ENCODE data around the gene SORL1.

The SORL1 gene

DNA sequence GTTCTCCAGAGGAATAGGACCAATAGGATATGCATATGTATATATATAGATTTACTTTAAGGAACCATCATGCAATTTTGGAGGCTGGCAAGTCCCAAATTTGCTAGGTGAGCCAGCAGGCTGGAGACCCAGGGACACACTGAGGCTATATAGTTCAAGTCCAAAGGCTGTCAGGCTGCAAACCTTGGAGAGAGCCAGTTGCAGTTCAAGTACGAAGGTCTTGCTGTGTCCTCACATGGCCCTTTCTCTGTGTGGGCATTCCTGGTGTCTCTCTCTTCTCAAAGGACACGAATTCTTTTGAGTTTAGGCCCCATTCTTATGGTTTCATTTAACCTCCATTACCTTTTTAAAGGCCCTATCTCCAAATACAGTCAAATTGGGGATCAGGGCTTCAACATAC is 135.1 kb downstream of the SORL1 start:
- TF ChIP-seq CEBPB (IDR thresholded peaks at IDR 0.05) (no peak), TCF12 (IDR thresholded peaks at IDR 0.05; ENCODE audit: low read depth) (no peak)
- TF ChIP-seq, protein P1, sequence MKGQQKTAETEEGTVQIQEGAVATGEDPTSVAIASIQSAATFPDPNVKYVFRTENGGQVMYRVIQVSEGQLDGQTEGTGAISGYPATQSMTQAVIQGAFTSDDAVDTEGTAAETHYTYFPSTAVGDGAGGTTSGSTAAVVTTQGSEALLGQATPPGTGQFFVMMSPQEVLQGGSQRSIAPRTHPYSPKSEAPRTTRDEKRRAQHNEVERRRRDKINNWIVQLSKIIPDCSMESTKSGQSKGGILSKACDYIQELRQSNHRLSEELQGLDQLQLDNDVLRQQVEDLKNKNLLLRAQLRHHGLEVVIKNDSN (IDR thresholded peaks at IDR 0.05): no peak

DNA sequence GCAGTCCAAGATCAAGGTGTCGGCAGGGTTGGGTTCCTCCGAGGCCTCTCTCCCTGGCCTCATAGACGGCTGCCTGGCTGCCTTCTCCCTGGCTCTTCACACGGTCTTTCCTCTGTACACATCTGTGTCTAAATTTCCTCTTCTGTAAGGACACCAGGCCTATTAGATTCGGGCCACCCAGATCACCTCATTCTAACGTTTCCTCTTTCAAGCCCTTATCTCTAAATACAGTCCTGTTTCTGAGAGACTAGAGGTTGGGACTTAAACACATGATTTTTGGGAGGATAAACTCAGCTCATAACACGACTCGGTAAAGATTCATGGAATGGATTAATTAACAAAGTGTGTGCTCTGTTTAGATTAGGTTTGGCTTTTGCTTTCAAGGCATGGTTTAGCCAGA is 136.6 kb downstream of the SORL1 start:
- TF ChIP-seq RAD21 (IDR thresholded peaks at IDR 0.05; ENCODE audit: low read depth) (no peak), TCF12 (IDR thresholded peaks at IDR 0.05; ENCODE audit: low read depth) (no peak), CREB1 (IDR thresholded peaks at IDR 0.05; ENCODE audit: low read depth) (no peak), FOXM1 (IDR thresholded peaks at IDR 0.05; ENCODE audit: borderline replicate concordance, low read depth) (no peak)
- TF ChIP-seq, protein P2, sequence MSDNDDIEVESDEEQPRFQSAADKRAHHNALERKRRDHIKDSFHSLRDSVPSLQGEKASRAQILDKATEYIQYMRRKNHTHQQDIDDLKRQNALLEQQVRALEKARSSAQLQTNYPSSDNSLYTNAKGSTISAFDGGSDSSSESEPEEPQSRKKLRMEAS (IDR thresholded peaks at IDR 0.05): no peak

- TF ChIP-seq ZBTB7A (IDR thresholded peaks at IDR 0.05; ENCODE audit: low read depth) (no peak), RAD21 (IDR thresholded peaks at IDR 0.05; ENCODE audit: low read depth) (no peak), TAF1 (IDR thresholded peaks at IDR 0.05; ENCODE audit: low read depth) (no peak), FOXM1 (IDR thresholded peaks at IDR 0.05; ENCODE audit: borderline replicate concordance, low read depth) (no peak), CEBPB (IDR thresholded peaks at IDR 0.05) (no peak), TEAD4 (IDR thresholded peaks at IDR 0.05) (no peak), CREB1 (IDR thresholded peaks at IDR 0.05; ENCODE audit: low read depth) (no peak), TCF12 (IDR thresholded peaks at IDR 0.05; ENCODE audit: low read depth) (no peak), EP300 (IDR thresholded peaks at IDR 0.05; ENCODE audit: borderline replicate concordance) (no peak), NFIC (IDR thresholded peaks at IDR 0.05) (no peak), EGR1 (IDR thresholded peaks at IDR 0.05) (no peak)
- TF ChIP-seq, protein P1 (IDR thresholded peaks at IDR 0.05): no peak
- TF ChIP-seq, protein P3, sequence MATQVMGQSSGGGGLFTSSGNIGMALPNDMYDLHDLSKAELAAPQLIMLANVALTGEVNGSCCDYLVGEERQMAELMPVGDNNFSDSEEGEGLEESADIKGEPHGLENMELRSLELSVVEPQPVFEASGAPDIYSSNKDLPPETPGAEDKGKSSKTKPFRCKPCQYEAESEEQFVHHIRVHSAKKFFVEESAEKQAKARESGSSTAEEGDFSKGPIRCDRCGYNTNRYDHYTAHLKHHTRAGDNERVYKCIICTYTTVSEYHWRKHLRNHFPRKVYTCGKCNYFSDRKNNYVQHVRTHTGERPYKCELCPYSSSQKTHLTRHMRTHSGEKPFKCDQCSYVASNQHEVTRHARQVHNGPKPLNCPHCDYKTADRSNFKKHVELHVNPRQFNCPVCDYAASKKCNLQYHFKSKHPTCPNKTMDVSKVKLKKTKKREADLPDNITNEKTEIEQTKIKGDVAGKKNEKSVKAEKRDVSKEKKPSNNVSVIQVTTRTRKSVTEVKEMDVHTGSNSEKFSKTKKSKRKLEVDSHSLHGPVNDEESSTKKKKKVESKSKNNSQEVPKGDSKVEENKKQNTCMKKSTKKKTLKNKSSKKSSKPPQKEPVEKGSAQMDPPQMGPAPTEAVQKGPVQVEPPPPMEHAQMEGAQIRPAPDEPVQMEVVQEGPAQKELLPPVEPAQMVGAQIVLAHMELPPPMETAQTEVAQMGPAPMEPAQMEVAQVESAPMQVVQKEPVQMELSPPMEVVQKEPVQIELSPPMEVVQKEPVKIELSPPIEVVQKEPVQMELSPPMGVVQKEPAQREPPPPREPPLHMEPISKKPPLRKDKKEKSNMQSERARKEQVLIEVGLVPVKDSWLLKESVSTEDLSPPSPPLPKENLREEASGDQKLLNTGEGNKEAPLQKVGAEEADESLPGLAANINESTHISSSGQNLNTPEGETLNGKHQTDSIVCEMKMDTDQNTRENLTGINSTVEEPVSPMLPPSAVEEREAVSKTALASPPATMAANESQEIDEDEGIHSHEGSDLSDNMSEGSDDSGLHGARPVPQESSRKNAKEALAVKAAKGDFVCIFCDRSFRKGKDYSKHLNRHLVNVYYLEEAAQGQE (IDR thresholded peaks at IDR 0.05; ENCODE audit: low read depth): no peak
- TF ChIP-seq, protein P2 (IDR thresholded peaks at IDR 0.05): no peak
Measured at GRCh38 chr11:121589946-121590537, 137.9 kb downstream of the SORL1 start.

DNA sequence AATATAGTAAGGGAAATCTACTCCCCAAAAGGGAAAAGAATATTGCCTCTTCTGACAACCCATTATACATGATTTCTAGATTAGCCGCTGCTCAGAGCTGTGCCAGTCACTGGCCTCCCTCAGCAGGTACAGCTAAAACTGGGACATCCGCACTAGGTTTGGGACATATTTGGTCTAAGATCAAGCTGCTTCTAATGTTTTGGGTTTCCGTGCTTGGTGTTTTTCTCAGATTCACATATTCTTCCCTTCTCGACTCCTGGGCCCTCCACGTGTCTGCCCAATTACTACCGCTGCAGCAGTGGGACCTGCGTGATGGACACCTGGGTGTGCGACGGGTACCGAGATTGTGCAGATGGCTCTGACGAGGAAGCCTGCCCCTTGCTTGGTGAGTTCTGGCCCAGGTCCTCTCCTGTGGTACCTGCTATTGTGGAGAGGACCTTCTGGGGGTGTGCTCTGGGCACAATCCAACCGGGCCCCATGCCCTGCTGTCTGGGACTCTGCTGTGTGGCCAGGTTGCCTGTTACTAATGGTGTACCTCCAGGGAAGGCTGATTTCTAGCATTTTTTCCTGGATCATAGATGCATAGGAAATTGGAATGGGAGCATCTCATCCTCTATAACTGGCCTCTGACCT is 138.8 kb downstream of the SORL1 start:
- TF ChIP-seq NFIC (IDR thresholded peaks at IDR 0.05) (no peak), RAD21 (IDR thresholded peaks at IDR 0.05; ENCODE audit: low read depth) (no peak), EP300 (IDR thresholded peaks at IDR 0.05; ENCODE audit: borderline replicate concordance) (no peak), TAF1 (IDR thresholded peaks at IDR 0.05; ENCODE audit: low read depth) (no peak), TEAD4 (IDR thresholded peaks at IDR 0.05) (no peak), EGR1 (IDR thresholded peaks at IDR 0.05) (no peak), CREB1 (IDR thresholded peaks at IDR 0.05; ENCODE audit: low read depth) (no peak), FOXM1 (IDR thresholded peaks at IDR 0.05; ENCODE audit: borderline replicate concordance, low read depth) (no peak), TCF12 (IDR thresholded peaks at IDR 0.05; ENCODE audit: low read depth) (no peak), CEBPB (IDR thresholded peaks at IDR 0.05) (no peak), ZBTB7A (IDR thresholded peaks at IDR 0.05; ENCODE audit: low read depth) (no peak)
- TF ChIP-seq, protein P3 (IDR thresholded peaks at IDR 0.05; ENCODE audit: low read depth): no peak
- TF ChIP-seq, protein P2 (IDR thresholded peaks at IDR 0.05): no peak
- TF ChIP-seq, protein P1 (IDR thresholded peaks at IDR 0.05): no peak

- TF ChIP-seq RAD21 (IDR thresholded peaks at IDR 0.05; ENCODE audit: low read depth): peak; percentile 95
- TF ChIP-seq NFIC (IDR thresholded peaks at IDR 0.05): no peak
- TF ChIP-seq EGR1 (IDR thresholded peaks at IDR 0.05): no peak
- TF ChIP-seq YY1 (IDR thresholded peaks at IDR 0.05; ENCODE audit: low read depth): peak; percentile 57
- no peak for TF ChIP-seq CREB1 (IDR thresholded peaks at IDR 0.05; ENCODE audit: low read depth)
- TF ChIP-seq TEAD4 (IDR thresholded peaks at IDR 0.05): no peak
Measured at GRCh38 chr11:121591405-121592033, 139.4 kb downstream of the SORL1 start.
